Stimulated activated CD4-positive, alpha-beta T cell treated with anti-CD3 and anti-CD28 coated beads, Interleukin-1b, Interleukin-23, amount 100 ng/mL, for 24 hours (primary cell): Measurements from ENCODE around the gene CLN6.

Experiments
- DNase-seq, 4 experiments: peaks; one replicate each; pipeline ENCODE4 v3.0.0-alpha.2; 2020; ENCODE audit warnings: low read depth in 4 of 4, low spot score in 1 of 4

The CLN6 gene

DNA sequence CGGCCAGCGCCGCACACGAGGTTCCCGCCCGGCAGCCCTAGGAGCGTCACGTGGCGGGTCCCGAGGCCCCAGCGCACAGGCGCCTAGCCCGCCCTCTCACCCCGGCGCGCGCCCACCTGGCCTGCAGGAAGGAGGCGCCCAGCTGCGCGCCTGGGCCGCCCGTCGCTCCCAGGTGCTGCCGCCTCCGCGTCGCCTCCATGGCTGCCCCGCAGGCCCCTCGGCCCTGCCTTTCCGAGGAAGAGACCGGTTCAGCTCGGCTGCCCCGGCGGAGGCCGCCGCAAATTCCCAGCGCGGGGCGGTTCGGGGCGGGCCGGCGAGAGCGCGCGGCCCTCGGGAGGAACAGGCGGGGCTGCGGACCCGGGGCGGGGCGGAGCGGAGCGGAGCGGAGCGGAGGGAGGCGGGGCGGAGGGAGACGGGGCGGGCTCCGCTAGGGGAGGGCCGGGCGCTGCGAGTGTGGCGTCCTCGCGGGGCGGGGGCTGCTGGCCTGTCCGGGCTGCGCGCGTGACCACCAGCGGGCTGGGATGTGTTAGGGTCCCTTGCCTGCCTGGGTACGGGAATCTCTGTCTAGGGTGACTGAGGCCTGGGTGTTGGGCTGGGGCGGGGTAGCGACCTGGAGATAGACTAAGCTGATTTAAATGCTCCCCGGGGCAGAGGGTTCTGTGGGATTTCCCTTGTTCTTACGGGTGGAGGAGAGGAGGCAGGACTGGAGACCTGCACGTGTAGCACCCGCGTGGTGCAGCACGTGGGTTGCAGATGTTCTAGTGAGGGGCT is at the start of gene CLN6:
CLN6 (minus strand) TSS at position 343 of the 771 bp plus-strand sequence; CDS start at position 199, 144 bp downstream.
- DNase-seq = peak; percentile 56 to 83 (median 76)

DNA sequence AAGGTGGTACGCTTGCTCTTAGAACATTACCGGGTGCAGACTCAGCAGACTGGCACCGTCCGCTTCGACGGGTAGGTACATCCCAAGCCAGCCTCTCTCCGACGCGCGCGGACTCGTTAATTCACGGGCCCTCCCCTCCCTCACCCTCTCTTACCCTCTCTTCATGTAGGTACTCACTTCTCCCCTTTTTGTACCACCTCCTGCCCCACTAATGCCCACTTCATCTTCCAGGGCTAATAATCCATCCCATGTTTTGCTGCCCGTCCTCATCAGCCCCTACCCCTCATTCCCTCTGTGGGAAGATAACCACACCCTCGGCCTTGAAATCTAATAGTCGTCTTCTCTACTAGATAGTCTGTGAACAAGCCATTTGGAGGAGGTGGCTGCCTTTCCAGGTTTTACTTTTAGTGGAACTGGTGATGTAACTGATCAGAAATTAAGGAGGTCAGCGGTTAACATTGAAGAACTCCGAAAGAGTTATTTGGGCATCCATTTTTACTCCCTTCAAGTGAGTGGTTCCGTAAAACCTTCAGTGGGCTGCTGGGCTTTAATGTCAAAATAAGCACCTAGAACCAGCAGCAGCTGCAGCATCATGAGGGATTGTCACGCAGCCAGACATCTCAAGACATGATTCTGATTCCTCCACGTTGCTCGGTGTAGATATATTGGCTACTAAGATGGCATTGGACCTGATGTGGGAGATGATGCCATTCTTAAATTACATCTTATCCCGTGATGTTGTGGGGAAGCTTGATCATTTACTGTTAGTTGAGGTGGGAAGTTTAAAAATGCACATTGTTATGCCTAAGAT is 49.3 kb upstream of the CLN6 start:
- DNase-seq = no peak

DNA sequence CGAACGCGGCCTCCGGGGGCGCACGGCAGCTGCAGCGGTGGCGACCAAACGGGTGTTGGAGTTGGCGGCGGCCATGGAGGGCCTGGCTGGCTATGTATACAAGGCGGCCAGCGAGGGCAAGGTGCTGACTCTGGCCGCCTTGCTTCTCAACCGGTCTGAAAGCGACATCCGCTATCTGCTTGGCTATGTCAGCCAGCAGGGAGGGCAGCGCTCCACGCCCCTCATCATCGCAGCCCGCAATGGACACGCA is 48.7 kb upstream of the CLN6 start:
- peak in 1 of 4 experiments; percentile 40 for DNase-seq

GRCh38 chr15:68277603-68278344 is 48.2 kb upstream of the CLN6 start, which contains the start of gene FEM1B:
TSS of gene FEM1B (plus strand) at chr15:68277745. CDS start at chr15:68278418, 673 bp downstream.
- peak; percentile 71 to 82 (median 79) for DNase-seq

- no peak for DNase-seq
These were observed 47.6 kb upstream of the CLN6 start for GRCh38 chr15:68277131-68277602.

GRCh38 chr15:68276668-68277067 is 47.1 kb upstream of the CLN6 start:
- no peak for DNase-seq

GRCh38 chr15:68275165-68275746 is 45.7 kb upstream of the CLN6 start:
- no peak for DNase-seq

DNA sequence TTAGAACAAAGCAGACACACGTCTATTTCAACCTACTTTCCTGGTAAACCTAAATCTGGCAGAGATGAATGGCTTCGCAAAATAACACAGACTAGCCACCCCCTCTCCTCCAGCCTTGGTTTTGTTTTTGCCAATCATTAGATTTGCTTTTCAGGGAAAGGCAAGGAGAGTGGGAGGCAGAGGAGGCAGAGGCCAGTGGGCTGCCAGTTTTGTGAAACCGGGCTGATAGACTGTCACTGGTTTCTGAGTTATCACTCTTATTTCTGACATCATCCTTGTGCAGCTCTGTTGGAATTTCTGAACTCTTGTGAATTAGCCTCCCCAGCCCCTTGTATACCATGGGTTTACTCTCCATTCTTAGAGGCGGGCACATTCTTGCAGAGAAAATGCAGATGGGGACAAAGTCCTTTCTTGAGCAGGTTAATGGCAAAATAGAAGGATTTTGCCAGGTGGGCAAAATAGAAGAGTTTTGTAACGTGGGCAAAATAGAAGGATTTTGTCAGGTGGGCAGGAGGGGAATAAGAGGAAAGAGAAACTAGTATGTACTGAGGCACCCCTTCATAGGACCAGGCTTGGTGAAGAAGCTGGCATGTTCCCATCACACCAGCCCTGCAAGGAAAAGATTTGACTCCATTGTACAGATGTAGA is 44.8 kb upstream of the CLN6 start:
- DNase-seq = no peak

- DNase-seq = no peak
These were observed 43.3 kb upstream of the CLN6 start for GRCh38 chr15:68272721-68273271.

GRCh38 chr15:68271854-68272471 is 42.4 kb upstream of the CLN6 start:
- DNase-seq = no peak

- DNase-seq = no peak
These were observed 38.9 kb upstream of the CLN6 start for GRCh38 chr15:68268405-68268804.

DNA sequence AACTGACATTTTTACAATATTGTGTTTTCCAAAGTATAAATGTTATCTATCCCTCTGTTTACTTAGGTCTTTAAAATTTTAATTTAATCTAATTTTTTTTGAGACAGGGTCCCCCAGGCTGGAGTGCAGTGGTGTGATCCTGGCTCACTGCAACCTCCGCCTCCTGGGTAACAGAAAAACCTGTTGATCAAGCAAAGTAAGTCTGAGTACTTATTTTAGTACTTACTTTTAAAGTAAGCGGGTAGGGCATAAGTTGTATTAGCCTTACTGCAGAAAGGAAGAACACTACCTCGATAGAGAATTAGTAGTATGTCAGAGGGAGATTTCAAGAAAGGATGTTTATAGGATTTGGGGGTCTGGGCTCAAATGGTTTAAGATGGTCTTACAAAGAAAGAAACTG is 36.1 kb upstream of the CLN6 start:
- no peak for DNase-seq

DNA sequence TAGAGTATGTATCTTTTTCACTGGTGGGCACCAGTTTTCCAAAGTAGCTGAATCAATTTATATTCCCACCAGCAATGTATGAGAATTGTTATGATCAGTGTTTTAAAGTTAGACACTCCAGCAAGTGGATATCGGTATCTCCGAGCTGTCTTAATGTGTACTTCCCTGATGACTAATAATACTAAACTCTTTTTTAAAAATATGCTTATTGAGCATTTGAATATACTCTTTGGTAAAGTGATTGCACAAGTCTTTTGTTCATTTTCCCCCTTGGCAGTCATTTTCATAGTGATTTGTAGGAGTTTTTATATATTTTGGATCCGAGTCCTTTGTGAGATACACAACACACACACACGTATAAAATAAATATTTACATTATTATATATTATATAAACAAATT is 35.6 kb upstream of the CLN6 start:
- no peak for DNase-seq

GRCh38 chr15:68264282-68264681 is 34.8 kb upstream of the CLN6 start:
- no peak for DNase-seq

- DNase-seq = no peak
These were observed 33.2 kb upstream of the CLN6 start for GRCh38 chr15:68262514-68263356.

- no peak for DNase-seq
These were observed 32.5 kb upstream of the CLN6 start for GRCh38 chr15:68261980-68262379.

GRCh38 chr15:68261241-68261640 is 31.7 kb upstream of the CLN6 start:
- DNase-seq = no peak

DNA sequence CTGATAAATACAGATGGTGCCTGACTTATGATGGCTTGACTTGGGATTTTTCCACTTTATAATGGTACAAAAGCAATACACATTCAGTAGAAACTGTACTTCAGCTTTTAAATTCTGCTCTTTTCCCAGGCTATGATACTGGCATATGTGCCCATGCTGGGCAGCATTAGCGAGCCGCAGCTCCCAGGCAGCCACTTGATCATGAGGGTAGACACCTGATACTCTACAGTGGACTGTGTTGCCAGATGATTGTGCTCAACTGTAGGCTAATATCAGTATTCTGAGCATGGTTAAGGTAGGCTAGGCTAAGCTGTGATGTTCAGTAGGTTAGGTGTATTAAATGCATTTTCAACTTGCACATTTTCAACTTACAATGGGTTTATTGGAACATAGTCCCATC is 30.4 kb upstream of the CLN6 start:
- no peak for DNase-seq

DNA sequence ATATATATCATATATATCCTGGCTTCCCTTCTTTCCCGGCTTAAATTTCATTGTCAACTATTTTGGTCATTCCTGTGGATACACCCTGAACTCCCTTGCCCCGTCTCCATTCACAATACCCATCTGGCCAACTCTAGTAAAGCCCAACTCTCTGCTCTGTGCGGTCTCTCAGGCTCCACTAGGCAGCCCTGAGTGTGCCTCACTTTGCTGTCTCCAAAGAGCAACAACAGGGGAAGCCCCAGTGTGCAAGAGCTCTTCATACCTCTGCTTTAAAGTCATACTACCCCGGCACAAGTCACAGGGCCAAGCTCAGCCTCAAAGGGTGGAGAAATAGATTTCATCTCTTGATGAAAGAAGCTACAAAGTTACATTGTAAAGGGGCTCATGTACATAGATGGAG is 29.2 kb upstream of the CLN6 start:
- peak in 1 of 4 experiments; percentile 13 for DNase-seq
